Effector memory CD4-positive, alpha-beta T cell (primary cell): ENCODE measurements around the gene NCMAP.

Experiments used
- DNase-seq, 3 donors: peaks; one replicate each; pipeline ENCODE4 v3.0.0-alpha.2; 2020
- H3K27ac ChIP-seq: 2 replicates; pipeline ENCODE4 v1.7.0; 2013; ENCODE audit warnings: mild to moderate bottlenecking, low read length, moderate library complexity; ENCODE audit not compliant: insufficient read depth, poor library complexity, severe bottlenecking
- H3K27me3 ChIP-seq: replicated peaks from 2 replicates; pipeline ENCODE4 v1.7.0; 2013; ENCODE audit warnings: mild to moderate bottlenecking, low read length; ENCODE audit not compliant: insufficient read depth, control insufficient read depth, poor library complexity, severe bottlenecking
- H3K36me3 ChIP-seq: 2 replicates; pipeline ENCODE4 v1.7.0; 2013; ENCODE audit warnings: mild to moderate bottlenecking, low read length, moderate library complexity; ENCODE audit not compliant: control insufficient read depth, insufficient read depth
- H3K4me1 ChIP-seq: 2 replicates; pipeline ENCODE4 v1.7.0; 2013; ENCODE audit warnings: low read length, mild to moderate bottlenecking; ENCODE audit not compliant: control insufficient read depth, insufficient read depth, poor library complexity, severe bottlenecking
- H3K4me3 ChIP-seq: 2 replicates; pipeline ENCODE4 v1.7.0; 2013; ENCODE audit warnings: low read length, low read depth, mild to moderate bottlenecking; ENCODE audit not compliant: insufficient read depth, poor library complexity, severe bottlenecking
- H3K9me3 ChIP-seq: 2 replicates; pipeline ENCODE4 v1.7.0; 2013; ENCODE audit warnings: mild to moderate bottlenecking, low read length, moderate library complexity; ENCODE audit not compliant: control insufficient read depth

The NCMAP gene

DNA sequence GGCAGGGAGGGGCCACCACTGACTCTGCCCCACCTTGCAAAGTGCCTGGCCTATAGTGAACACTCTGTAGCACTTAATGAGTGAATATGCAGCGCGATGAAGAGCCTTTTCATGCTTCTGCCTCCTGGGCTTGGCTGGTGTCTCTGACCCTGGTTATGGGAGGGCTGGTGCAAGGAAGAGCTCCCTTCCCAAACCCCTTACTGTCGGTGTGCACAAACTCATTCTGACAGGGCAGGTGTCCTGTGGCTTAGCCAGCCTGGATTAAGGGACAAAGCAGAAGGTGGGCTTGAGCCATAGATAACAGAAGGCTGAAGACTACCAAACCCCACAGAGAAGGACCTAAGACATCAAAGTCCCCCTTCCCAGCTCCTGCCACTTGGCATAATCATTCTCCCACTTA, 2.0 kb upstream of the NCMAP start:
- H3K36me3 ChIP-seq = no peaks in the 10 kb centered on the region
- H3K4me3 ChIP-seq = no peak overlapping the region
- H3K4me1 ChIP-seq = peaks cover 12% of the 10 kb centered on the region
- H3K27ac ChIP-seq = no peak overlapping the region
- no peaks in the 10 kb centered on the region for H3K9me3 ChIP-seq
- no peak for DNase-seq
- H3K27me3 ChIP-seq = peaks cover 6% of the 10 kb centered on the region

DNA sequence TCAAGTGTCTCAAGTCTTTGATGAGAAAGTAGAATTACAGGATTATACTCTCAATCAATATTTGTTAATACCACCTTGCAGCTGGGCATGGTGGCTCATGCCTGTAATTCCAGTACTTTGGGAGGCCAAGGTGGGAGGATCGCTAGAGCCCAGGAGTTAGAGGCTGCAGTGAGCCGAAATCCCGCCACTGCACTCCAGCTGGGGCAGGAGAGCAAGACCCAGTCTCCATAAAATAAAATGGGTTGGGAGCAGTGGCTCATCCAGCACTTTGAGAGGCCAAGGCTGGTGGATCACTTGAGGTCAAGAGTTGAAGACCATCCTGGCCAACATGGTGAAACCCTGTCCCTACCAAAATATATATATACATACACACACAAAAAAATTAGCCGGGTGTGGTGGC, 1.2 kb upstream of the NCMAP start:
- no peak overlapping the region for H3K4me3 ChIP-seq
- DNase-seq = no peak
- H3K36me3 ChIP-seq = no peaks in the 10 kb centered on the region
- peaks cover 6% of the 10 kb centered on the region for H3K27me3 ChIP-seq
- no peaks in the 10 kb centered on the region for H3K9me3 ChIP-seq
- no peak overlapping the region for H3K27ac ChIP-seq
- peaks cover 12% of the 10 kb centered on the region for H3K4me1 ChIP-seq

DNA sequence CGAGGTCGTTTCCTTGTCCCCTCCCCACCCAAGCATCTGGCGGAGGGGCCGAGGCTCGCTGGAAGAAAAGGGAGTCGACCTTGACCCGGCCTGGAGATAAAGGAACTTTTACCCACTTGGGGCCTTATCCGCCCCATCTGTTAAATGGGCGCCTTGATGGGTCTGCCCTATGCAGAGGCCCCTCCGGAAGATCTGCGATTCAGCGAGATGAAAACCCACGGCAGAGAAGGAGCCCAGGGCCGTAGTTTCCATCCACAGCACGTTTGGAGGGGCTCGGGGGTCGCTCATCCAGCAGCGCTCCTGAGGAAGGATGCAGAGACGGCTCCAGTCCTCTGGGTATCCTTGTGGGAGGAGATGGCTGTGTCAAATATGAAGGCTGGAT, 518 bp downstream of the NCMAP start:
- no peaks in the 10 kb centered on the region for H3K36me3 ChIP-seq
- peak overlapping the region; percentile 49 for H3K4me3 ChIP-seq
- H3K4me1 ChIP-seq = peaks cover 12% of the 10 kb centered on the region
- H3K27ac ChIP-seq = peak overlapping the region; percentile 18
- H3K27me3 ChIP-seq = peaks cover 6% of the 10 kb centered on the region
- no peak for DNase-seq
- H3K9me3 ChIP-seq = no peaks in the 10 kb centered on the region

DNA sequence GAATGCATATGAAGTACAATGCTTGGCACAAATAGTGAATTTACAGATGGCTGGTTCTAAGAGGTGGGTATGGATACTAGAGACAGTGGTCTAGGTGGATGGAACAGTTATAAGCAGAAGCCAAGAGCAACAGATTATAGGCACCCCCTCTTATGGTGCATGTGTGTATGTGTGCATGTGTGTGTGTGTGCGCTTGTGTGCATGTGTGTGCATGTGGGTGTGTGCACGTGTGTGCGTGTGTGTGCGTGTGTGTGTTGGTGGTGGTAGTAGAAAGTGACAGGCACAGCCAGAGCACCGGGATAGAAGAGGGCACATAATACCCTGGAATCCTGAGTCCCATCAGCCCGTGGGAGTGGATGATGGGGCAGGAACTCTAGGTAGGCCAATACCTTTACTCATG, 1.3 kb downstream of the NCMAP start:
- Histone ChIP-seq H3K9me3 (no peaks in the 10 kb centered on the region), H3K4me1 (peaks cover 12% of the 10 kb centered on the region), H3K4me3 (no peak overlapping the region), H3K36me3 (no peaks in the 10 kb centered on the region), H3K27me3 (peaks cover 6% of the 10 kb centered on the region), H3K27ac (no peak overlapping the region)
- DNase-seq = no peak

DNA sequence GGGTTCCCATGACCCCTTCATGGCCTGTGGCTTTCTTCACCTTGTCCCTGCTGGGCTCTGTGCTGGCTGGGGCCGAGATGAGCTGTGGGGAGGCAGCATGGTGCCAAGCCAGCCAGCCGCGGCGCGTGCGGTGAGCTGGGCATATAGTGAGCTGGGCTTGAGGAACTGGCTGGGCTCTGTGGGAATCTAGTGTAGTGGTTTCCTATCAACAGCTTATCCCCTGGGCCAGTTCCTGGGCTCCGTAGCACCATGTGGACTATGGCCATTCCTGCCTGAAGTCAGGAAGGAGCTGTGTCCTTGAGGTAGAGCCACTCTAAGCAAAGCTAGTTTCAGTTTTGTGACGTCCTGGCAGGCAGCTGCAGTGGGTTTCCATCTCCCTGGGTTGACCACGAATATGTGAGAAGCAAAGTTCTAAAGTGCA, 1.8 kb downstream of the NCMAP start:
- Histone ChIP-seq H3K4me3 (no peak overlapping the region), H3K9me3 (no peaks in the 10 kb centered on the region), H3K27me3 (peaks cover 6% of the 10 kb centered on the region), H3K4me1 (peaks cover 12% of the 10 kb centered on the region), H3K36me3 (no peaks in the 10 kb centered on the region), H3K27ac (no peak overlapping the region)
- no peak for DNase-seq

DNA sequence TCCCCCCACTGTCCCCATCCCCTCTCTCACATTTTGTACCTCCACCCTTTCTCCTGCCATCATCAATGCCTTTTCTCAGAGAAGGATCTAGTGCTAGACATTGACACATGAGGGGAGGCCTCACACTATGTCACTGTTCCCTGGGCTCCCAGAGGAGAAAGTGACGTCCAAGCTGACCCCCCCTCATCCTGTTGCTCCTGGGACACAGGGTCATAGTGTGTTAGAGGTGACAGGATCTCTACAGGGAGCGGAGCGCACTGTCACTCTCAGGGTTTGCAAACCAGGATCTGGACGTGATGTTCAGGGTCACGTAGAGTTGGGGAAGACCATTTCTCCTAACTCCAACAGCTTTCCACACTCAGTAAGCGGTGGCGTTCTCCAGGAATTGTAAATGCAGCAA, 2.6 kb downstream of the NCMAP start:
- Histone ChIP-seq H3K36me3 (no peaks in the 10 kb centered on the region), H3K27ac (no peak overlapping the region), H3K4me3 (no peak overlapping the region), H3K27me3 (peaks cover 6% of the 10 kb centered on the region), H3K4me1 (peaks cover 12% of the 10 kb centered on the region), H3K9me3 (no peaks in the 10 kb centered on the region)
- DNase-seq = no peak

DNA sequence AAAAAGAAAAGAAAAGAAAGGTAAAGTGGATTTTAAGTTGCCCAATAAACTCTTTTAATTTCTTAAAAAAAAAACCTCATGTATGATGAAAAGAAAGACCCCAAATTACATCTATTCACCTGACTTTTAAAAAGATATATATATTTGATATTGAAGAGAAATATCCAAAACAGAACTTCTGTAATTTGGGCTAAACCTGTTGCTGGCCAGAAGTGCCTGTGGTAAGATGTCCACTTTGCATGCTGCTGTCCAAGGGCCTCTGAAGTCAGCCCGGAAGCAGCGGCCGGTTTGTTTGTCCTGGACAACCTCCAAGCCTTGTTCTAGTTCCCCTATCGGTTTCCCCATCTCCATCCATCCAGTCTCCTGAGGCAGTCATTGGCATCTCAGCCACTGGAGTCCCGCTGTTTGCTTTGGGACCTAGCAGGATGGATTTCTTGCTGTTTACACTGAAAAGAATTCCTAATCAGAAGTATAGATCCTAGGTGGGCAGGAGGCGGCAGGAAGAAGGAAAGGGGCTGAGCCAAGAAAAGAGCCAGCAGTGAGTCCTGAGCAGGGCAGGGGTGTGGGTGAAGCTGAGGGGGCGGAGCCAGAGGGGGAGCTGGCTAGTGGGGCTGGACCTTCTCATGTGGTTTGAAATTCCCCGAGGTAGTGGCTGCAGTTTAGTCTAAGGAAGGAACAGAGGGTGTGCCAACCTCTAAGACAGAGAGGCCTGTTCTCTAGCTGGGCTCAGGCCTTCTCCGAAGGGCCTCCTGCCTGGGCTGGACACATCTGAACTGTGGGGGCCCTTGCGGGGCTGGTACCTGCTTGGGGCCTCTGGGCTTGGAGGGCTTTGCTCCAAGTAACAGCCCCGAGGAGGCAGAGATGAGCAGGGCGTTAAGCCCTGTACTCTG, 3.3 kb downstream of the NCMAP start:
- H3K36me3 ChIP-seq = no peaks in the 10 kb centered on the region
- DNase-seq = no peak
- no peak overlapping the region for H3K27ac ChIP-seq
- H3K27me3 ChIP-seq = peaks cover 6% of the 10 kb centered on the region
- H3K4me3 ChIP-seq = no peak overlapping the region
- peaks cover 12% of the 10 kb centered on the region for H3K4me1 ChIP-seq
- no peaks in the 10 kb centered on the region for H3K9me3 ChIP-seq

DNA sequence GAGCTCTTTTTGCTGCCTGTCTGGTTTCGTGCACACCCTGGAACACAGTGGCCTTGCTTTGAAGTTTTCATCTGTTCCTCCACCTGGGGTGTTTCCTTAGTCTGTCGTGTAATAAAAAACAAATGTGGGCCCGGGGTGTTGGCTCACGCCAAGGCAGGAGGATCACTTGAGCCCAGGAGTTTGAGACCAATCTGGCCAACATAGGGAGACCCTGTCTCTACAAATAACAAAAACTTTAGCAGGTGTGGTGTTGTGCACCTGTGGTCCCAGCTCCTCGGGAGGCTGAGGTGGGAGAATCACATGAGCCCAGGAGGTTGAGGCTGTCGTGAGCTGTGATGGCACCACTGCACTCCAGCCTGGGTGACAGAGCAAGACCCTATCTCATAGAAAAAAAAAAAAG, 4.5 kb downstream of the NCMAP start:
- Histone ChIP-seq H3K27me3 (peaks cover 4% of the 10 kb centered on the region), H3K27ac (no peak overlapping the region), H3K9me3 (no peaks in the 10 kb centered on the region), H3K4me3 (no peak overlapping the region), H3K36me3 (no peaks in the 10 kb centered on the region), H3K4me1 (peaks cover 11% of the 10 kb centered on the region)
- no peak for DNase-seq

DNA sequence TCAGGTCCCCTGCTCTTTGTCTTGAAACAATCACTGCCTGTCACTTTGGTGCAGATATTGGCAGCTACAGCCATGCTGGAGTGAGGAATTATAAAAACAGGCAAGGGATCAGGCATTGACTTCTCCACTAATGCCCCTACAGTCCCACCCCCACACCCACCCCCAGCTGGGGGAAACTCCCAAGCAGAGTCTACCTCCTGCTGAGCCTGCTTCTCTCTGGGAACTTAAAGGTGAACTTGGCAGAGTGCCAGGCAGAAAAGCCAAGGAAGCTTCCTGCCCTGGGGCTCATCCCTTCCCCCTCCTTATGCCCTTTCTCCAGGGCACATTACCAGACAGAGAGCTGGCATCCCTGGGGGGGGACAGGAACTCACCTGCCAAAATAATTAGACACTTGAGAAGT, 6.7 kb downstream of the NCMAP start:
- Histone ChIP-seq H3K27me3 (no peaks in the 10 kb centered on the region), H3K9me3 (no peaks in the 10 kb centered on the region), H3K4me1 (no peaks in the 10 kb centered on the region), H3K27ac (no peak overlapping the region), H3K36me3 (no peaks in the 10 kb centered on the region), H3K4me3 (no peak overlapping the region)
- DNase-seq = no peak

DNA sequence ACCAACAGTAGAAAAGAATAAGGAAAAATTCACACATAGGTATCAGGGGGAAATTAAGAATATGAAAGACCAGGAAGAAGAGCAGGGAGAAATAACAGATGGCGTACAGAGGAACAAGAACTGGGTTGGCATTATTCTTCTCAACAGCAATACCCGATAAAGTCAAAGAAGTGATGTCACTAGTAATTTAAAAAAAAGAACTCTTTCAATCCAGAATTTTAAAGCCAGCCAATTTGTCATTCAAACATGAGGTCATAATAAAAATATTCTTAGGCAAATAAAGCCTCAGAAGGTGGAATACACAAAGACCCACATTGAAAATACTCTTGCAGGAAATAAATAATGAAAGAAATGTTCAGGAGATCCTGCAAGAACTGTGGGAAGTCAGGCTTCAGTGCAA, 8.8 kb downstream of the NCMAP start:
- H3K4me1 ChIP-seq = no peaks in the 10 kb centered on the region
- no peak for DNase-seq

More for the DNA sequence above, 8.8 kb downstream of the NCMAP start:
- Histone ChIP-seq H3K36me3 (no peaks in the 10 kb centered on the region), H3K27ac (no peak overlapping the region), H3K9me3 (no peaks in the 10 kb centered on the region), H3K4me3 (no peak overlapping the region), H3K27me3 (no peaks in the 10 kb centered on the region)
